Glutamatergic neuron (in vitro differentiated cells): ENCODE measurements around the gene RBMS1. TPM values are rescaled to one million over a fixed set of nuclear protein-coding genes. Genes with fewer than 3 reads are reported as not detected.

Experiments used
- DNase-seq: peaks from one replicate; pipeline ENCODE4 v3.0.0; 2022
- H3K27ac Mint-ChIP-seq: one replicate; pipeline ENCODE4 v1.8.0; 2020; ENCODE audit warnings: mild to moderate bottlenecking, mixed read lengths, inconsistent platforms; ENCODE audit not compliant: unreplicated experiment
- H3K27me3 Mint-ChIP-seq: one replicate; pipeline ENCODE4 v1.8.0; 2020; ENCODE audit warnings: mild to moderate bottlenecking, moderate library complexity, mixed read lengths, inconsistent platforms; ENCODE audit not compliant: unreplicated experiment
- H3K36me3 Mint-ChIP-seq: one replicate; pipeline ENCODE4 v1.8.0; 2020; ENCODE audit warnings: mild to moderate bottlenecking, mixed read lengths, inconsistent platforms; ENCODE audit not compliant: unreplicated experiment
- H3K4me1 Mint-ChIP-seq: one replicate; pipeline ENCODE4 v1.8.0; 2020; ENCODE audit warnings: mild to moderate bottlenecking, low read depth, mixed read lengths, inconsistent platforms; ENCODE audit not compliant: unreplicated experiment
- H3K4me3 Mint-ChIP-seq: one replicate; pipeline ENCODE4 v1.8.0; 2020; ENCODE audit warnings: mild to moderate bottlenecking, mixed read lengths, inconsistent platforms; ENCODE audit not compliant: unreplicated experiment
- H3K9me3 Mint-ChIP-seq: one replicate; pipeline ENCODE4 v1.8.0; 2020; ENCODE audit warnings: mild to moderate bottlenecking, moderate library complexity, mixed read lengths, inconsistent platforms; ENCODE audit not compliant: unreplicated experiment
- CTCF ChIP-seq: fragments of 200-600 bp; sonication (generic); IDR thresholded peaks from one replicate; pipeline ENCODE4 v1.5.0; 2021; ENCODE audit not compliant: partially characterized antibody, unreplicated experiment
- total RNA-seq: library from RNA; stranded (reverse); fragmentation: NEBNext Ultra II Directional; extraction: Animal tissue kit (Norgen Biotek cat#: 25700); gene quantifications from one replicate; pipeline ENCODE4 v1.2.1, GENCODE V29; 2021; ENCODE audit not compliant: unreplicated experiment

Gene RBMS1
- total RNA-seq, 1 donor from 2014 or later, result 142 TPM

DNA sequence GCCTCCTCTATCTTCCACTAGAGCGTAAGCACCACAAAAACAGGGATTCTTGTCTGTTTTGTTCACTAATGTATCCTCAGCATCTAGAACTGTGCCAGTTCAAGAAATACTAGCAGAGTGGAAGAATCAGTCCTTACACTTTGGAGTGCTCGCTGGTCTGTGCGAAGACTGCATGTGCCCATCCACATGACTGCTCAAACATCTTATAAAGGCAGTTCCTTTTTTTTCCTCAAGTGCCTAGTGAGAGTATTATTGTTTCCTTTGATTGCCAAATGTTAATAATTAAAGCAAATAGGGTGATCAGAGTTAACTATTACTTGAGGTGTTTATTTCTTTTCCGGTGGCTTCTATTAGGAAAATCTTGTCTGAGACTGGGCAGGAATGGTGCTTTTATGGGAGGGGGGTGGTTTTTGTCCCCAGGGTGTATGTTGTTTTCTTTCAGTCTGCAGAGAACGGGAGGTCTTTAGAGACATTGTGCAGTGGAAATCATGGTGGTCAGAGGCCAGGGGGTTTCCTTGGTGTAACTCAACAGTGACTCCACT lies 247.9 kb downstream of the RBMS1 start:
- TF ChIP-seq CTCF, result no peak
- Mint-ChIP-seq H3K9me3 (peaks cover 10% of the 10 kb centered on the region), H3K4me1 (peaks cover 72% of the 10 kb centered on the region), H3K4me3 (peak overlapping the region; percentile 1), H3K36me3 (peaks cover 5% of the 10 kb centered on the region), H3K27ac (peak overlapping the region; percentile 88), H3K27me3 (peaks cover 5% of the 10 kb centered on the region)
- no peak for DNase-seq

DNA sequence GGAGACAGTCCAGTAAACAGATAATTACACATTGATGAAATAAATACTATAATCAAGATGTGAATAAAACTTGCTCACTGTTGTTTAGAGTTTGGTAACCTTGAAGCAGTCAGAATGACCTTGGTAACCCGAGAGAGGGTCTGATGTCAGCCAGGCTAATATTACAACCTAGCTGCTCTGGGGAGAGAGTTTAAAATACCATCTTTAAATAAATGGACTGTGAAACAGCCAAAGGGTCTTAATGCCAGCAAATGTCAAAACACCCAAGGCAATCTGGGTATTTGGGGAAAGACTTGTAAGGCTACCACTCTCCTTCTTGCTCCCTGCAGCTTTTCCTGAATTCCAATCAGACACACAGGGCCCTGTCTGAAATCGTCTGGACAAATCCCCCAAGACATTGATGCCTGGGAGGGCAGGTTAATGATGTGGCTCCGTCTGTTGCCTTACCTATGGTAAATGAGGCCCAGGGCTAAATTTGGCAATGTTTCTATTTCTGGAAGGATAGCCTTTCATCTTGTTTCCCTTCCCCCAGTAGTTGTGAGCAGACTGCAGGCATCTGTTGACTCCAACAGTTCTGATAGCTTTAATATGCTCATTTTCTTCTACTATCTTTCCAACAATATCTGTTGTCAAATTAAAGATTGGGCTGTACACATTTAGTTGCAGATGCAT lies 250.6 kb downstream of the RBMS1 start:
- Mint-ChIP-seq H3K4me1 (peaks cover 86% of the 10 kb centered on the region), H3K9me3 (peaks cover 7% of the 10 kb centered on the region), H3K27ac (peak overlapping the region; percentile 90), H3K4me3 (peak overlapping the region; percentile 75), H3K36me3 (no peaks in the 10 kb centered on the region), H3K27me3 (peaks cover 5% of the 10 kb centered on the region)
- DNase-seq, result no peak
- TF ChIP-seq CTCF, result no peak

- TF ChIP-seq CTCF, result no peak
- Mint-ChIP-seq H3K27ac (peak overlapping the region; percentile 90), H3K36me3 (no peaks in the 10 kb centered on the region), H3K4me1 (peaks cover 86% of the 10 kb centered on the region), H3K27me3 (peaks cover 5% of the 10 kb centered on the region), H3K9me3 (peaks cover 7% of the 10 kb centered on the region), H3K4me3 (peak overlapping the region; percentile 21)
- no peak for DNase-seq
These were observed 252.1 kb downstream of the RBMS1 start for GRCh38 chr2:160241251-160242137.

GRCh38 chr2:160239436-160239835 lies 254.2 kb downstream of the RBMS1 start:
- peak; percentile 37 for DNase-seq
- H3K36me3 Mint-ChIP-seq, result no peaks in the 10 kb centered on the region
- H3K4me1 Mint-ChIP-seq, result peaks cover 69% of the 10 kb centered on the region
- H3K27me3 Mint-ChIP-seq, result peaks cover 3% of the 10 kb centered on the region
- peaks cover 5% of the 10 kb centered on the region for H3K9me3 Mint-ChIP-seq
- TF ChIP-seq CTCF, result no peak
- peak overlapping the region; percentile 67 for H3K4me3 Mint-ChIP-seq
- peak overlapping the region; percentile 86 for H3K27ac Mint-ChIP-seq
